ENCODE results near the gene PLEKHA8.

DNA sequence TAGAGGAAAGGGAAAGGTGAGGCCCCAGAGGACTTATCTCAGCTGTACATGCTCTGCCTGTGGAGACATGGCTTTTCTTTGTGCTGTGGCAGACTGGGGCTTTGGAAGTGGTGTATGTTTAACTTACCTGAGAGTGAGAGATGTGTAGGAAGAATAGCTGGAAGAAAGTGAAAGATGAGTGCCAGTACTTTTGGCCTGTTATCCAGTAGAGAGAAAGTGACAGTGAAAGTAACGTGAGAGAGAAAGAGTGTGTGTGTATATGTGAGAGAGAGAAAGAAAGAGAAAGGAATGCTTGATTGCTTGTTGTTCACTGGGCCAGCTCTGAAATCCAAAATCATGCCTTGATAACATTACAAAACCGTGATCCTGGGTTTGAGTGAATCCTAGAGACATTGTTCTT lies 132.1 kb downstream of the PLEKHA8 start:
- TF ChIP-seq, protein P1, sequence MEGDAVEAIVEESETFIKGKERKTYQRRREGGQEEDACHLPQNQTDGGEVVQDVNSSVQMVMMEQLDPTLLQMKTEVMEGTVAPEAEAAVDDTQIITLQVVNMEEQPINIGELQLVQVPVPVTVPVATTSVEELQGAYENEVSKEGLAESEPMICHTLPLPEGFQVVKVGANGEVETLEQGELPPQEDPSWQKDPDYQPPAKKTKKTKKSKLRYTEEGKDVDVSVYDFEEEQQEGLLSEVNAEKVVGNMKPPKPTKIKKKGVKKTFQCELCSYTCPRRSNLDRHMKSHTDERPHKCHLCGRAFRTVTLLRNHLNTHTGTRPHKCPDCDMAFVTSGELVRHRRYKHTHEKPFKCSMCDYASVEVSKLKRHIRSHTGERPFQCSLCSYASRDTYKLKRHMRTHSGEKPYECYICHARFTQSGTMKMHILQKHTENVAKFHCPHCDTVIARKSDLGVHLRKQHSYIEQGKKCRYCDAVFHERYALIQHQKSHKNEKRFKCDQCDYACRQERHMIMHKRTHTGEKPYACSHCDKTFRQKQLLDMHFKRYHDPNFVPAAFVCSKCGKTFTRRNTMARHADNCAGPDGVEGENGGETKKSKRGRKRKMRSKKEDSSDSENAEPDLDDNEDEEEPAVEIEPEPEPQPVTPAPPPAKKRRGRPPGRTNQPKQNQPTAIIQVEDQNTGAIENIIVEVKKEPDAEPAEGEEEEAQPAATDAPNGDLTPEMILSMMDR (IDR thresholded peaks at IDR 0.05): no peak
- no peak for TF ChIP-seq POLR2A (IDR thresholded peaks at IDR 0.05)

All from right lobe of liver (tissue), 4 donors.